SK-N-MC (cell line): ENCODE data around the gene FSTL4.

Experiments used
- FOXP2 ChIP-seq: optimal IDR thresholded peaks from 2 replicates; pipeline ENCODE3; 2011; ENCODE audit warnings: mild to moderate bottlenecking, moderate library complexity; ENCODE audit not compliant: insufficient read depth; ENCODE audit errors: extremely low read length, control extremely low read depth
- POLR2AphosphoS5 ChIP-seq: IDR thresholded peaks from 2 replicates; pipeline ENCODE4 v1.6.1; 2012; ENCODE audit warnings: mild to moderate bottlenecking, low read depth, low read length, borderline replicate concordance

DNA sequence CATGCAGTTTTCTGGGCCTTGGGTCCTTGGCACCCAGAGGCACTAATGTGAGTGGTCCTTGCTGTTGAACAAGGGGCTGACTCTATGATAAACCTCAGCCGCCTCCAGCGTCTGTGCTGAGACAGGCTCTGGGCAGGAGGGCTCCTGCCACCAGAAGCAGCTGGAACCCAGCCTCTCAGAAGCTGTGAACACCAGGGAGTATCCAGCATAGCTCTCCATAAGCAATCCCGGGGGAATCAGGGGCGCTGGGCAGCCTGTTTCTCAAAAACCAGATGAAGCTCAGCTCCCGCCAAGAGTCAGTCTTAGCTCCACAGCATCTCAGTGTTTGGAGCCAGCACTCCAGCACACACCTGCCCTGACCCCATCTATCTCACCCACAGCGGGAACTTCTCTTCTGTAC lies 390.3 kb downstream of the FSTL4 start:
- TF ChIP-seq POLR2AphosphoS5 = no peak
- no peak for TF ChIP-seq FOXP2
